Ovary (tissue), 3 donors: ENCODE results near the gene LZTS3.

ENCODE experiments used
- CTCF ChIP-seq, 3 donors: fragments of 450-650 bp in 2 of 3; fragments of 200-600 bp in 1 of 3; IDR thresholded peaks; one replicate each; pipeline versions ENCODE4 v1.5.1 to v1.8.0; 2016 to 2022; ENCODE audit warnings: antibody characterized with exemption in 3 of 3, mild to moderate bottlenecking in 1 of 3
- POLR2A ChIP-seq: fragments of 450-650 bp; IDR thresholded peaks from one replicate; pipeline ENCODE4 v1.6.1; 2017; ENCODE audit warnings: antibody characterized with exemption, mild to moderate bottlenecking, moderate library complexity
- donor health status: DM: no; HTN: no; CAD: no.

GRCh38 chr20:3163099-3164042 is 10.0 kb downstream of the LZTS3 start:
- no peak for TF ChIP-seq CTCF (IDR thresholded peaks at IDR 0.05)
- no peak for TF ChIP-seq POLR2A
